CD4-positive, alpha-beta T cell (primary cell): ENCODE data around the gene CCT7. TPM values are rescaled to one million over a fixed set of nuclear protein-coding genes. Genes with fewer than 3 reads are reported as not detected.

Experiments used
- ATAC-seq: fragments of 200-7000 bp; cut with Tn5 transposase; one replicate; pipeline ENCODE4 v1.10.0; 2022; ENCODE audit warnings: mild to moderate bottlenecking; ENCODE audit not compliant: poor library complexity
- CTCF ChIA-PET: fragments of 350-600 bp; sonication (Branson Sonifier 250); formaldehyde crosslinking; loops from one replicate; lab custom pipeline; 2021; ENCODE audit warnings: antibody characterized with exemption, inconsistent platforms; lab: Charles Lee
- POLR2A ChIA-PET: fragments of 350-600 bp; sonication (Branson Sonifier 250); formaldehyde crosslinking; loops from one replicate; lab custom pipeline; 2021; ENCODE audit warnings: antibody characterized with exemption, inconsistent platforms; lab: Charles Lee
- DNase-seq, 14 experiments: peaks; one replicate each; pipeline ENCODE4 v3.0.0-alpha.2; 2013 to 2020; ENCODE audit warnings: mixed read lengths in 2 of 14
- H3K27ac ChIP-seq, 2 donors: one replicate each; pipeline versions ENCODE4 v1.5.1 to v1.7.0; 2013; ENCODE audit warnings: low read length in 2 of 2, low read depth in 1 of 2, mild to moderate bottlenecking in 1 of 2
- H3K27me3 ChIP-seq, 2 experiments: 1 replicate in 1 of 2; 2 replicates in 1 of 2; pipeline versions ENCODE4 v1.6.1 to v1.7.0; 2013; ENCODE audit warnings: low read length in 2 of 2, control low read depth in 1 of 2, mild to moderate bottlenecking in 1 of 2, moderate library complexity in 1 of 2; ENCODE audit not compliant: insufficient read depth in 2 of 2, control insufficient read depth in 1 of 2
- H3K36me3 ChIP-seq: one replicate; pipeline ENCODE4 v1.6.1; 2013; ENCODE audit warnings: low read length, control low read depth; ENCODE audit not compliant: insufficient read depth
- H3K4me1 ChIP-seq: one replicate; pipeline ENCODE4 v1.6.1; 2013; ENCODE audit warnings: low read length, control low read depth; ENCODE audit not compliant: insufficient read depth
- H3K4me3 ChIP-seq: one replicate; pipeline ENCODE4 v1.5.1; 2013; ENCODE audit warnings: mild to moderate bottlenecking, low read length, moderate library complexity
- H3K9me3 ChIP-seq, 2 experiments: 1 replicate in 1 of 2; 2 replicates in 1 of 2; pipeline versions ENCODE4 v1.6.1 to v1.7.0; 2013; ENCODE audit warnings: low read length in 2 of 2, mild to moderate bottlenecking in 2 of 2, control low read depth in 1 of 2, moderate library complexity in 1 of 2; ENCODE audit not compliant: control insufficient read depth in 1 of 2, insufficient read depth in 1 of 2
- H3K27ac Mint-ChIP-seq: one replicate; pipeline ENCODE4 v1.8.0; 2020; ENCODE audit warnings: mixed read lengths
- H3K27me3 Mint-ChIP-seq: one replicate; pipeline ENCODE4 v1.8.0; 2021; ENCODE audit warnings: mixed read lengths
- H3K36me3 Mint-ChIP-seq: one replicate; pipeline ENCODE4 v1.8.0; 2021; ENCODE audit warnings: low read depth, mixed read lengths
- H3K4me1 Mint-ChIP-seq: one replicate; pipeline ENCODE4 v1.8.0; 2021; ENCODE audit warnings: low read depth, mixed read lengths
- H3K4me3 Mint-ChIP-seq: one replicate; pipeline ENCODE4 v1.8.0; 2020; ENCODE audit warnings: mild to moderate bottlenecking, mixed read lengths
- H3K9me3 Mint-ChIP-seq: one replicate; pipeline ENCODE4 v1.8.0; 2020; ENCODE audit warnings: mixed read lengths
- CTCF ChIP-seq: fragments of 200-600 bp; IDR thresholded peaks from one replicate; pipeline ENCODE4 v1.8.0; 2022; ENCODE audit warnings: antibody characterized with exemption, mild to moderate bottlenecking
- intact Hi-C, 2 experiments: fragments of 100-400 bp; cut with DNase I in 1 of 2; cut with micrococcal nuclease in 1 of 2; formaldehyde crosslinking; loops; one replicate each; pipeline versions ENCODE4 v1.15.1 to v1.9.0; 2023 to 2025; cut with DNase I, micrococcal nuclease
- total RNA-seq, 174 experiments: library from RNA in 2 of 174; stranded (reverse) in 2 of 174; gene quantifications; one replicate each; pipeline ENCODE4 v1.2.3 and lab custom pipeline; 2021 to 2026

The CCT7 gene
- total RNA-seq, 2 experiments from 2014 or later, result 86.9 to 96.9 TPM

- CTCF ChIA-PET, result interaction anchor here (1.4 kb wide), 1 partner anchor 37 kb away, joined by 3 read pairs; no protein-coding TSS in a partner anchor
These were observed 15.5 kb downstream of the CCT7 start for GRCh38 chr2:73249636-73250035.

GRCh38 chr2:73250872-73251846 is 17.1 kb downstream of the CCT7 start:
- H3K27ac ChIP-seq, result no peak overlapping the region
- H3K36me3 ChIP-seq, result peaks cover 80% of the 10 kb centered on the region
- Mint-ChIP-seq H3K27me3 (no peaks in the 10 kb centered on the region), H3K4me3 (no peak overlapping the region), H3K27ac (no peak overlapping the region), H3K36me3 (peaks cover 79% of the 10 kb centered on the region), H3K9me3 (no peaks in the 10 kb centered on the region), H3K4me1 (peaks cover 2% of the 10 kb centered on the region)
- no peak for TF ChIP-seq CTCF
- H3K4me3 ChIP-seq, result no peak overlapping the region
- H3K9me3 ChIP-seq, result no peaks in the 10 kb centered on the region
- DNase-seq, result no peak
- no peaks in the 10 kb centered on the region for H3K4me1 ChIP-seq
- ChIA-PET POLR2A (interaction anchor here (1.6 kb wide), 1 partner anchor 18 kb away, joined by 6 read pairs; the partner anchor contains the start of genes CCT7 and PRADC1), CTCF (interaction anchor here (1.4 kb wide), 2 partner anchors 39 to 74 kb away, joined by 3 to 4 read pairs; no protein-coding TSS in a partner anchor)
- ATAC-seq, result no peak
- H3K27me3 ChIP-seq, result no peaks in the 10 kb centered on the region
- intact Hi-C loops, result loop anchor here in 1 of 2 experiments (2.0 kb wide), 1 partner anchor 18 kb away; no protein-coding TSS in a partner anchor

More at GRCh38 chr2:73249636-73250035, 15.5 kb downstream of the CCT7 start:
- Mint-ChIP-seq H3K4me3 (no peak overlapping the region), H3K4me1 (peaks cover 7% of the 10 kb centered on the region), H3K9me3 (no peaks in the 10 kb centered on the region), H3K27ac (no peak overlapping the region), H3K27me3 (no peaks in the 10 kb centered on the region), H3K36me3 (peaks cover 95% of the 10 kb centered on the region)
- H3K27ac ChIP-seq, result no peak overlapping the region
- peaks cover 95% of the 10 kb centered on the region for H3K36me3 ChIP-seq
- H3K4me3 ChIP-seq, result no peak overlapping the region
- POLR2A ChIA-PET, result no interaction called here
- DNase-seq (no peak), ATAC-seq (no peak)
- intact Hi-C loops, result loop anchor here in 1 of 2 experiments (2.0 kb wide), 1 partner anchor 19 kb away; no protein-coding TSS in a partner anchor
- H3K27me3 ChIP-seq, result no peaks in the 10 kb centered on the region
- H3K9me3 ChIP-seq, result no peaks in the 10 kb centered on the region
- H3K4me1 ChIP-seq, result no peaks in the 10 kb centered on the region
- TF ChIP-seq CTCF, result no peak

- Histone ChIP-seq H3K9me3 (no peaks in the 10 kb centered on the region), H3K4me1 (peaks cover under 1% of the 10 kb centered on the region), H3K27ac (no peak overlapping the region), H3K36me3 (peaks cover 67% of the 10 kb centered on the region), H3K27me3 (no peaks in the 10 kb centered on the region), H3K4me3 (no peak overlapping the region)
- Mint-ChIP-seq H3K27ac (peak overlapping the region; percentile 24), H3K36me3 (peaks cover 67% of the 10 kb centered on the region), H3K9me3 (no peaks in the 10 kb centered on the region), H3K4me3 (no peak overlapping the region), H3K4me1 (no peaks in the 10 kb centered on the region), H3K27me3 (no peaks in the 10 kb centered on the region)
- CTCF ChIA-PET, result no interaction called here
- DNase-seq (no peak), ATAC-seq (no peak)
- TF ChIP-seq CTCF, result no peak
- intact Hi-C loops, result no loop called here
- POLR2A ChIA-PET, result interaction anchor here (2.5 kb wide), 1 partner anchor 18 kb away, joined by 10 read pairs; the partner anchor contains the start of gene CCT7
These were observed 18.3 kb downstream of the CCT7 start for GRCh38 chr2:73252238-73253027.
